ENCODE measurements around the gene ARMC8. TPM values are rescaled to one million over a fixed set of nuclear protein-coding genes. Genes with fewer than 3 reads are reported as not detected.

The ARMC8 gene
- total RNA-seq, 1 donor from 2014 or later = 23.4 TPM

DNA sequence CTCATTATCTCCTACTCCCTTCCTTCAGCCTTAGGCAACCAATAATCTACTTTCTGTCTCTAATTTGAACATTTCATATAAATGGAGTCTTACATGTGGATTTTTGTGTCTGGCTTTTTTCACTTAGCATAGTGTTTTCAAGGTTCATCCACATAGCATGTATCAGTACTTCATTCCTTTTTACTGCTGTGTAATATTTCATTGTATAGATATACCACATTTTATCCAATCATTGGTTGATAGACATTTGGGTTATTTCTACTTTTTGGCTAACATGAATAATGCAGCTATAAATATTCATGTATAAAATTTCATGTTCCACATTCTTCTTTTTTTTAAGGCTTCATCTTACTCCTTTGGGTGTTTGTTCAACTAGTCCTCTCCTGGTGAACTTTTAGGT lies 32.6 kb upstream of the ARMC8 start:
- H3K4me3 ChIP-seq = no peak overlapping the region
- intact Hi-C loops (cut with DNase I) = no loop called here
- H3K27me3 ChIP-seq = no peaks in the 10 kb centered on the region
- no peak for DNase-seq (ENCODE audit: low spot score in 2 of 2)
- no peaks in the 10 kb centered on the region for H3K9me3 ChIP-seq
- no peak overlapping the region for H3K27ac ChIP-seq
- H3K36me3 ChIP-seq = no peaks in the 10 kb centered on the region
- TF ChIP-seq, protein P1, sequence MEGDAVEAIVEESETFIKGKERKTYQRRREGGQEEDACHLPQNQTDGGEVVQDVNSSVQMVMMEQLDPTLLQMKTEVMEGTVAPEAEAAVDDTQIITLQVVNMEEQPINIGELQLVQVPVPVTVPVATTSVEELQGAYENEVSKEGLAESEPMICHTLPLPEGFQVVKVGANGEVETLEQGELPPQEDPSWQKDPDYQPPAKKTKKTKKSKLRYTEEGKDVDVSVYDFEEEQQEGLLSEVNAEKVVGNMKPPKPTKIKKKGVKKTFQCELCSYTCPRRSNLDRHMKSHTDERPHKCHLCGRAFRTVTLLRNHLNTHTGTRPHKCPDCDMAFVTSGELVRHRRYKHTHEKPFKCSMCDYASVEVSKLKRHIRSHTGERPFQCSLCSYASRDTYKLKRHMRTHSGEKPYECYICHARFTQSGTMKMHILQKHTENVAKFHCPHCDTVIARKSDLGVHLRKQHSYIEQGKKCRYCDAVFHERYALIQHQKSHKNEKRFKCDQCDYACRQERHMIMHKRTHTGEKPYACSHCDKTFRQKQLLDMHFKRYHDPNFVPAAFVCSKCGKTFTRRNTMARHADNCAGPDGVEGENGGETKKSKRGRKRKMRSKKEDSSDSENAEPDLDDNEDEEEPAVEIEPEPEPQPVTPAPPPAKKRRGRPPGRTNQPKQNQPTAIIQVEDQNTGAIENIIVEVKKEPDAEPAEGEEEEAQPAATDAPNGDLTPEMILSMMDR (IDR thresholded peaks at IDR 0.05) = no peak
- no peaks in the 10 kb centered on the region for H3K4me1 ChIP-seq

DNA sequence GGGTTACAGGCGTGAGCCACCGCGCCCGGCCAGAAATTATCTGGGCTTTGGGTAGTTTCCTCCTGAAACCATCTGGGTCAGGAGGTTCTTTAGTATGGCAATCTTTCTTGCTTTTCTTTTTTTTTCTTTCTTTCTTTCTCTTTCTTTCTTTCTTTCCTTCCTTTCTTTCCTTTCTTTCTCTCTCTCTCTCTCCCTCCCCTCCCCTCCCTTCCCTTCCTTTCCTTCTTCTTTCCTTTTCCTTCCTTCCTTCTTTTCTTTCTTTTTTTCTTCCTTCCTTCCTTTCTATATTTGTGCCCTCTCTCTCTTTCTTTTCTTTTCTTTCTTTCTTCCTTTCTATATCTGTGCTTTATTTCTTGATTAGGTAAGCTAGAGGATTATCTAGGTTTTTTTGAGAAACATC lies 29.4 kb upstream of the ARMC8 start:
- H3K36me3 ChIP-seq = peaks cover 5 to 24% of the 10 kb centered on the region in 2 donors
- H3K27ac ChIP-seq = no peak overlapping the region
- TF ChIP-seq, protein P1 (IDR thresholded peaks at IDR 0.05) = no peak
- no peaks in the 10 kb centered on the region for H3K27me3 ChIP-seq
- no peak for DNase-seq (ENCODE audit: low spot score in 2 of 2)
- H3K4me3 ChIP-seq = no peak overlapping the region
- H3K9me3 ChIP-seq = no peaks in the 10 kb centered on the region
- intact Hi-C loops (cut with DNase I) = no loop called here
- H3K4me1 ChIP-seq = no peaks in the 10 kb centered on the region

DNA sequence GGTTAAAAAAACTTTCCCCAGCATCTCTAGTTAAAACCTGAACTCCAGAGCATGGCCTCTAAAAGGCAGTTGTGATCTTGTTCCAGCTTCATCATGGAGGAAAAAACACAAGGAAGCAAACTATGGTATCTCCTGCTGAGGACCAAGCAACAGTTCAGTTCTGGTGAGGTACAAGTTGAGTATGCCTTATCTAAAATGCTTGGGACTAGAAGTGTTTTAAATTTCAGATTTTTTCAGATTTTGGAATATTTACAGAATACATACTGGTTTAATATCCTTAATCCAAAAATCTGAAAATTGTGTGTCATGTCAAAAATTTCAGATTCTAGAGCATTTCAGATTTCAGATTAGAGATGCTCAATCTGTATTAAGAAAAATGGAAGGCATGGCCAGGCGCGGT lies 22.0 kb upstream of the ARMC8 start:
- peaks cover 52 to 81% of the 10 kb centered on the region in 2 donors for H3K36me3 ChIP-seq
- DNase-seq (ENCODE audit: low spot score in 2 of 2) = no peak
- no peaks in the 10 kb centered on the region for H3K27me3 ChIP-seq
- no peaks in the 10 kb centered on the region for H3K4me1 ChIP-seq
- H3K9me3 ChIP-seq = no peaks in the 10 kb centered on the region
- TF ChIP-seq, protein P1 (IDR thresholded peaks at IDR 0.05) = no peak
- H3K27ac ChIP-seq = no peak overlapping the region
- no peak overlapping the region for H3K4me3 ChIP-seq
- intact Hi-C loops (cut with DNase I) = no loop called here

DNA sequence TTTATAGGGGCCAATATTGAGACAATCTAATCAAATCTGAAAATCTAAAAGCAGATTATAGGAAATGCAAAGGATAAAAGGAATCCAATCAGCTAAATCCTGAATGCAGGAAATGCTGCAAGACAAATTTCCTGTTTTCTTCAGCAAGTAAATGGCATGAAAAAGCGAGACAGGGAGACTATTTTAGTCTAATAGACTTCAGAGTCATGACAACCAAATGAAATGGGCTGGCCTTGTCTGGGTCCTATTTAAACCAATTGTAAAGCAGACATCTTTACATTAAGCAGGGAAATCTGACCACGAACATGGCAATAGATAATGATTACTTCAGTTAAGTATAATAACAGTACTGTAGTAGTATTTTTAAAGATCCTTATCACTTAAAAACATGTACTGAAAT lies 14.5 kb upstream of the ARMC8 start:
- H3K27me3 ChIP-seq = no peaks in the 10 kb centered on the region
- H3K36me3 ChIP-seq = peaks cover 17 to 27% of the 10 kb centered on the region in 2 donors
- no peak for DNase-seq (ENCODE audit: low spot score in 2 of 2)
- no peak overlapping the region for H3K27ac ChIP-seq
- intact Hi-C loops (cut with DNase I) = loop anchor here (5.0 kb wide), 1 partner anchor 105 kb away; no protein-coding TSS in a partner anchor
- peaks cover 5 to 13% of the 10 kb centered on the region in 2 donors for H3K4me1 ChIP-seq
- TF ChIP-seq, protein P1 (IDR thresholded peaks at IDR 0.05) = no peak
- H3K4me3 ChIP-seq = peak overlapping the region in 1 of 2 donors; percentile 1
- H3K9me3 ChIP-seq = no peaks in the 10 kb centered on the region

DNA sequence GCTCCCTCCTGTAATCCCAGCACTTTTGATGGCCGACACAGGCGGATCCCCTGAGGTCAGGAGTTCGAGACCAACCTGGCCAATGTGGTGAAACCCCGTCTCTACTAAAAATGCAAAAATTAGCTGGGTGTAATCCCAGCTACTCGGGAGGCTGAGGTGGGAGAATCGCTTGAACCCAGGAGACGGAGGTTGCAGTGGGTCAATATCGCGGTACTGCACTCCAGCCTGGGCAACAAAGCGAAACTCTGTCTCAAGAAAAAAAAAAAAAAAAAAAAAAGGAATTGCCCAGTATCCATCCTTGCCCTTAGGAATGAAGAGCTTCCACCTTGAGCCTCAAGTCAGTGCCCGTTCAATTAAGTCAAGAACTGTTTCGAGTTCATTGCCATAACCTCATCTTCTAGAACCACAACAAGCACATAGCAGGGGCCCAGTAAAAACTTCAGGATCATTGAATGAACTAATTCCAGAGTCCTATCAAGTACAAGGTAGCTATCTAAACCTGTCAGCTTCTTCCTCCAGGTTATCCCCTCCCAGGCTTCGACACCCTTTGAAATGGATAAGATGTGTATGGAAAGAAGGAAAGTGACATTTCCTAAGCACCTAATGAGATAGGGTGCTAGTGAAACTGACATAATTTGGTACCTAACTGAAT lies 13.2 kb upstream of the ARMC8 start:
- peak overlapping the region; percentile 53 to 71 for H3K27ac ChIP-seq
- H3K4me3 ChIP-seq = peak overlapping the region; percentile 62 to 70
- intact Hi-C loops (cut with DNase I) = loop anchor here (1.0 to 5.0 kb wide), 3 partner anchors 13 to 107 kb away; partner anchors contain the start of gene ARMC8
- TF ChIP-seq, protein P1 (IDR thresholded peaks at IDR 0.05) = no peak
- DNase-seq (ENCODE audit: low spot score in 2 of 2) = no peak
- H3K27me3 ChIP-seq = no peaks in the 10 kb centered on the region
- peaks cover 5 to 13% of the 10 kb centered on the region in 2 donors for H3K4me1 ChIP-seq
- peaks cover 11 to 14% of the 10 kb centered on the region in 2 donors for H3K36me3 ChIP-seq
- H3K9me3 ChIP-seq = no peaks in the 10 kb centered on the region
